NCI-H1048 (cell line): ENCODE results near the gene TMEM255B.

ENCODE experiments used
- DNase-seq: peaks from one replicate; lab custom pipeline; 2025; lab: John Stamatoyannopoulos, UW

TMEM255B gene

DNA sequence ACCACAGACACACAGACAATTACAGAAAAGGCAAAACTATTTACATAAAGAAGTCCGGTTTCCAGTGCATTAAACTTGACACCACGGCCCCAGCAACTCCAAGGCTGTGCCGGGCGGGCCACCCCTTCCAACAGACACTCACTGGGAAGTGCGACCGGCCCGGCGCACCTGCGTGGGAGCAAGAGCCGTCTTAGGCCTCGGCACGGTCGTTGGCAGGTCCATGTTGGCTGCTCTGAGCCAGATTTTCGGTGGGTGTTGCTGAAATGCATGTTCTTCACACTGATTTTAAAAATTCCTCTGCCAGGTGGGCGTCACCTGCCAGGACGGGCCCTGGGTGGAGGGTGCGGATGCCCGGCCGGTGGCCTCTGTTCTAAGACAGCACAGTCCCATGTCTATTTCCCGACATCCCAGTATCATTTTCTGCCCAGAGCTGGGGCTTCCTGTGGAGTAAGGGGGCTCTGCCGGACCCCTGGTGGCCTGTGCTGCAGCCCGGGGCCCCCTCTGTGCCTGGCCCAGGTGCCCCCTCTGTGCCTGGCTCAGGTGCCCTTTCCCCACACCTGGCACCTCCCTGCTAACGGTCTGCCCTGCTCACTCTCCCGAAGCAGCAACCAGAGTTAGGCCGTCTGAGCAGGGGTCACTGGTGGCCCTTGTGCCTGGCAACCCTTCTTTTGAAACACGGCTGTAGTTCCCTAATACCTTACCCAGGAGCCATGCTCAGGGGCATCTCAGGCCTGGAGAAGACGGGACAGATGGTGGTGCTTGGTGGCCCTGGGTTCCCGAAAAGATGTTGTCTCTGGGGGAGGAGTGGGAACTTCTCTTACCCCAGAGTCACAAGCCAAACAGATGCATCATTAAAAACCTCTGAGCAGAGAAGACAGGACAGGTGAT, 9.2 kb downstream of the TMEM255B start:
- DNase-seq, result no peak

GRCh38 chr13:113769106-113769505, 10.1 kb downstream of the TMEM255B start:
- DNase-seq, result no peak

DNA sequence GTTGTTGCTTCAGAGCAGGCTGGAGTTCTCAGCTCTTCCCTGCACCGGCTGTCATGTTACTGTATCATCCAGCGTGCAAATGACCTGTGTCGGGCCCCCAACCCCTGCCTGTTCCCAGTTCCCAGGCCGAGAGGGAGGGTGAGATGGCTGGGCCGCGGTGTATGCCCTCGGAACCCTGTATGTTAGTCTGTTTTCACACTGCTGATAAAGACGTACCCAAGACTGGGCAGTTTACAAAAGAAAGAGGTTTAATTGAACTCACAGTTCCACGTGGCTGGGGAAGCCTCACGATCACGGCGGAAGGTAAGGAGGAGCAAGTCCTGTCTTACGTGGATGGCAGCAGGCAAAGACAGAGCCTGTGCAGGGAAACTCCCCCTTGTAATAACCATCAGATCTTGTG, 10.9 kb downstream of the TMEM255B start:
- DNase-seq, result no peak

- no peak for DNase-seq
These were observed 11.4 kb downstream of the TMEM255B start for GRCh38 chr13:113770441-113770840.

GRCh38 chr13:113770937-113771336, 11.9 kb downstream of the TMEM255B start:
- DNase-seq, result no peak

DNA sequence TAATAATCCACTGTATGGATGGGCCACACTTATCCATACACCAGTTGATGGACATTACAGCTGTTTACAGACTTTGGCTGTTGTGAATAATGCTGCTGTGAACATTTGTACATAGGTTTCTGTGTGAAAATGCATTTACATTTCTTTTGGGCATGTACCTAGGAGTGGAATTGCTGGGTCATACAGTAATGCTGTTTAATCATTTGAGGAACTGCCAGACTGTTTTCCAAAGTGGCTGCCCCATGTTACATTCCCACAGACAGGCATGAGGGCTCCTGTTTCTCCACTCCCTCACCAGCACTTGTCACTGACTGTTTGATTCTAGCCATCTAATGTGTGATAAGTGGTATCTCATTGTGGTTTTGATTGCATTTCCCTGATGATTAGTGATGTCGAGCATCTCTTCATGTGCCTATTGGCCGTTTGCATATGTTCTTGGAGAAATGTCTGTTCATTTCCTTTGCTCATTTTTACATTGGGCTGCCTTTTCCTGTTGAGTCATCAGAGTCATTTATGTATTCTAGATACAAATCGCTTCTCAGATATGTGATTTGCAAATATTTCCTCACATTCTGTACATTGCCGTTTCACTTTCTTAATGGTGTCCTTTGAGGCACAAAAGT, 12.8 kb downstream of the TMEM255B start:
- no peak for DNase-seq

DNA sequence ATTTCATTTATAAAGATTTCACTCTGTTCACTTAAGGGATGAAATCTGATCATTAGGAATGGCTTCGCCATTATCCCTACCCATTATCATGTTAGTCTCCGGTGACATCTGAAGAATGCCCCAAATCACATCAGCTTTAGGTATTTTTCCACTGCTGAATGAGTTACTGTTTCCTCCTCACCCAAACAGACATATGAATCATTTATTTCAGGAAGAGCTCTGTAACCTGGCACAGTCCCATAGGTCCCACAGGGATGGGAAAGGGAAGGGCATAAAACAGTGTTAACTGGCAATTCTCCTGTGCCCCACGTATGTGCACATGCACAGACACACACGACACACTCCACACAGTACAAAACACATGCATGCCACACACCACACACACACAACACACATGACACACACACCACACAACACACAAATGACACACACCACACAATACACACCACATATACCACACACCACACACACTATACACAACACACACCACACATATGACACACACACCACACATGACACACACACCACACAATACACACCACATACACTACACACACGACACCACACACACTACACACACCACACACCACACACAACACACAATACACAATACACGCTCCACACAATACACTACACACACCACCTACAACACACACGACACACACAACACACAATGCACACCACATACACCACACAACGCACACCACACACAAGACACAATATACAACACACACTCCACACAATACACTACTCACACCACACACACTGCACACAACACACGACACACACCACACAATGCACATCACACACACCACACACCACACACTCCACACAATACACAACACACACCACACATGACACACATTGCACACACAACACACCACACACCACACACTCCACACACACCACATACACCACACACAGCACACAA, 15.4 kb downstream of the TMEM255B start:
- no peak for DNase-seq

- no peak for DNase-seq
These were observed 16.6 kb downstream of the TMEM255B start for GRCh38 chr13:113775451-113776145.

DNA sequence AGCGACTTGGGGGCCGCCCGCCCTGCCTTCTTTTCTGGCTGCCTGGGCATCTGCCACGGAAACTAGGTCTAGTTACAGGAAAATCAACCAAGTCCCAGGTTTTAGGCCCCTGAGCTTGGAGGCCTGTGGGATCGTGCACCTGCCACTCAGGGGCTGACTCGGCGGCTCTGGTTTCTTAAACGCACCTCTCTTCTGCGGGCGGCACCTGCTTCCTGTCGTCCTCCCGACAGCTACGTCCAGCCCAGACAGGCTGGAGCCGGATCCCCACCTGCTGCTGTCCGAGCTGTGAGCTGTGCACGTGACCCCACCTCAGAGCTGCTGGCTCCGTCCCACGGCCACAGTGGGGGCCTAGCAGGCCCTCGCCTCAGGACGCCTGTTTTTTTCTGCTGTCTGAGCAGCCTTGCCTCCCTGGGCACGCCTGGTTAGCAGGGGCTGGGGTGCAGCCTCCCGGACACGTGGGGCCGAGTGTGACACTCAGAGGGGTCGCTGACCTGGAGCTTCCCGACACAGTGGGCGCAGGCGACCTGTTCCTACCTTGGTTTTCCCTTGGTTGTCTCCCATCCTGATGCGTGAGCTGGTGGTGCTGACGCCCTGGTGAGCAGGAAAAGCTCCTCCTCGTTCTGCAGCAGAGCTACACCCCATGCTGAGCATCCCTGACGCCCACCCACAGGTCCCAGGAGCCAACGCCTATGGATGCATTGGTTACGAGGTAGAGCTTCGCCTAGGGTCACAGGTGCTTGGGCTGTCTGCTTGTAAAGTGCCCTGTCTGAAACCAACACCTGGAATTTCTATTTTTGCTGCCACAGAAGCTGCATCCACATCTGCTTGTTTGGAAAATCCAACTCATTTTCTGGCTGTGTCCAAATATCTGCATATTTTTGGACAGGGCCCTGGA, 17.5 kb downstream of the TMEM255B start:
- DNase-seq, result no peak

DNA sequence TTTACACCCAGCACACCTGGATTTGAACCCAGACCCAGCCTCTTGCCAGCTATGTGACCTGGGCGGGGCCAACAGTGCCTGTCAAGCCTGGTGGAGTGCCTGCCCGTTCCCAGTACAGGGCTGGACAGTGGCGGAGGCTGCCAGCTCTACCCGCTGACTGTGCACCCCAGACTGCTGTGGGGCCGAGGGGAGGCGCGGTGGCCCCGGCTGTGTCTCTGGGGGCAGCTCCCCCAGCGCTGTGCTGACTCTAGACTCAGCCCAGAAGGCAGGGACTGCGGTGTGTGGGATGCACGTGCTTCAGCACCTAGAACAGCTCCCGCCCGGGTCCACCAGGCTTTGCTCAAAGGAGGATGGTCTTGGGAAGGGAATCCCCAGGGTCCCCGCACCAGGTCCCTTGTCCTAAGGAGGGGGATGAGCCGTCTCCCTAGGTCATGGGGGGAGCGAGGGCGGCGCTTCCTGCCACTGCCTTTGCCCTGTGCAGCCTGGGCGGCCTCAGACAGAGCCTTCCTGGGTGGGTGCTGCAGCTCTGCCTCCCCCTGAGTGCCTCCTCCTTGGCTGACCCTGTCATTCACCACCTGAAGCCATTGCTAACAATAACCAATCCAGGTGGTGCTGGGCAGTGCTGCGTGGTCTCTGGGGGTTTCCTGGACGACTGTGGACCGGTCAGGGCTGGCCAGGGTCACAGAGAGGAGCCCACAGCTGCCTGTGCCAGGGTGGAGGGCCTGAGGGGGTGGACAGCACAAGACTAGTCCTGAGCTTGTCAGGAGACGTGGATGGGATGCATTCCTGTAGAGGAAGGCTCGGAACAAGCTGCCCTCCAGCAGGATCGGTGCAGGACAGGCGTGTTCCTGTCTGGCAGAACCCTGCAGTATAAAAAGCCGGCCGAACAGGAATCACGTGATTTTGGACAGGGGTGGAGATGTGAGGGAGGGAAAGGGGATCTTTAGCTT, 18.6 kb downstream of the TMEM255B start:
- no peak for DNase-seq

DNA sequence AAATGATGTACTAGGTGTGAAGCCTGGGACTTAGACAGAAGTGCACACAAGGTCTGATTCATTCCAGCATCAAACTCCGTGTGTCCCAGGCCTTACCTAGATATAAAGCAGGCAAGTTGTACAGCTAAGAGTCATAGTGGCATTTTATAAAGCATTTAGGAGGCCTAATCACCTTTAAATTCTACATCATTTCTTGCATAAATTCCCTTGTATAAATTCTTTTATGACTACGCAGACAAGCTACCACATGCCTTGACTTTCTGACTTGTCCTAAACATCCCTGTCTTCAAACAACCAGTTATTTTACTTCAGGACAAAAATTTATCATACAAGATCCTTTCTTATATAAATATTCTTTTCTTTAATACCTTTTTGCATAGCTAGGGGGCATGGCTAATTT, 22.5 kb downstream of the TMEM255B start:
- DNase-seq, result no peak

DNA sequence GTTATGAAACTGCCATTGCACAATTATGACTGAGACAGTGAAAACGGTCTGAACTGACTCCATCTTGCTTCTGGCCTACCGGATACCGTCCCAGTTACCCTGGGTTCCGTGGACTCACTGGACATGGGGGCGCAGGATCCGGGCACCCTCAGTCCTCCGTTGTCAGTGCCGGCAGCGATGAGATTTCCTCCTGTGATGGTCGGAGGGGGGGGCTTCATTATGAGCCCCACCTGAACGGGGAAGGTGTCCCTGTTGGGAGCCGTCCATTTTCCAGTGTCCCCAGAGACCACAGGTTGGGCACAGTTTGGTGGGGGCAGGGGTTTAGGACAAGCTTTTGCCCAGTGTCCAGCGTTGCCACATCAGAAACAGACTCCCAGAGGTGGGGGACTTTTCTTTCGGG, 23.4 kb downstream of the TMEM255B start:
- no peak for DNase-seq

- DNase-seq, result no peak
These were observed 24.3 kb downstream of the TMEM255B start for GRCh38 chr13:113783200-113783881.

DNA sequence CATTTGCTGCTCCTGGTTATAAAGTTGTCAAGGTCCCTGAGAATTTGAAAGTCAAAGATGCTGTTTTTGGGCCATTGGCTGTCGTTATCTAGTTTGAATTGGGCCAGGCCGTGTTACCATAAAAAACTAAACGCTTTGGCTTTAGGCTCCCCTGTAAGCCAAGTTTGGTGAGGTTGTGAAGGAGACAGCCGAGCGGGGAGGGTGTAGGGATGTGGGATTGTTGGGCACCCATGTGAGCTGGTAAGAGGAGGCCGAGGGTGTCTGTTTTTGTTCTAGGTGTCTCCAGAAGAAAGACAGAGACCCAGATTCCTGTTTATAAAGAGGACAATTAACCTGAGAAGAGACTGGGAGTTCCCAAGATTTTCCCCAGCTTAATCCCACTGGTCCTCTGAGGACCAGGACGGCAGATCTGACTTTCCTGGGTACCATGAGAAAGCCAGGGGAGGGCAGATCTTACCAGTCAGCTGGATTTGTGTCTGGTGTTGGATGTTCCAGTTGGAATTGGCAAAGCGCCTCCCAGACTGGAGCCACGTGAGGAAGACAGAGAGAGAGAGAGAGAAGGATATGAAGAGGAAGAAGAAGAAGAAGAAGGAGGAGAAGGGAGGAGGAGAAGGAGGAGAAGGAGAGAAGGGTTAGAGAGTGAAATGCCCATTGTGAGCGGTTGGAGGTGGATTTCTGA, 25.1 kb downstream of the TMEM255B start:
- no peak for DNase-seq

GRCh38 chr13:113784645-113785024, 25.6 kb downstream of the TMEM255B start:
- DNase-seq, result no peak

- DNase-seq, result no peak
These were observed 26.3 kb downstream of the TMEM255B start for GRCh38 chr13:113785051-113786010.

- DNase-seq, result no peak
These were observed 27.3 kb downstream of the TMEM255B start for GRCh38 chr13:113786262-113786841.
